LNCAP (cell line): ENCODE measurements around the gene CACNG5.

Experiments
- CTCF ChIP-seq: fragments of 450-650 bp; IDR thresholded peaks from 2 replicates; pipeline ENCODE4 v1.5.1; 2017; ENCODE audit warnings: mild to moderate bottlenecking

Gene CACNG5

GRCh38 chr17:66822009-66822408 is 12.9 kb upstream of the CACNG5 start:
- TF ChIP-seq CTCF: no peak

- no peak for TF ChIP-seq CTCF
Observed at GRCh38 chr17:66826856-66827255, 8.1 kb upstream of the CACNG5 start.

GRCh38 chr17:66829386-66829864 is 5.5 kb upstream of the CACNG5 start:
- no peak for TF ChIP-seq CTCF

GRCh38 chr17:66829883-66830282 is 5.0 kb upstream of the CACNG5 start:
- no peak for TF ChIP-seq CTCF

GRCh38 chr17:66830451-66830850 is 4.5 kb upstream of the CACNG5 start:
- TF ChIP-seq CTCF: no peak

GRCh38 chr17:66831383-66832210 is 3.3 kb upstream of the CACNG5 start:
- TF ChIP-seq CTCF: no peak

- no peak for TF ChIP-seq CTCF
Observed at GRCh38 chr17:66833201-66833600, 1.7 kb upstream of the CACNG5 start.
